Spleen (tissue), 11 donors: ENCODE results near the gene ASL. TPM values are rescaled to one million over a fixed set of nuclear protein-coding genes. Genes with fewer than 3 reads are reported as not detected.
A peak's percentile ranks its signal among the peaks of the same experiment; 100 is the strongest.

Experiments used
- DNase-seq: peaks from one replicate; pipeline ENCODE4 v3.0.0-alpha.2; 2020
- H3K27ac ChIP-seq, 8 donors: fragments of 200-600 bp; sonication (generic) in 7 of 8; 1 replicate in 4 of 8; 2 replicates in 4 of 8; pipeline versions ENCODE4 v1.5.0 to v1.8.0; 2016 to 2021; ENCODE audit warnings: inconsistent platforms in 4 of 8, mild to moderate bottlenecking in 4 of 8, moderate library complexity in 1 of 8
- H3K27me3 ChIP-seq, 7 donors: fragments of 200-600 bp; sonication (generic) in 6 of 7; replicated peaks in 1 of 7; 1 replicate in 4 of 7; 2 replicates in 3 of 7; pipeline versions ENCODE4 v1.5.0 to v1.8.0; 2016 to 2021; ENCODE audit warnings: inconsistent platforms in 3 of 7, mild to moderate bottlenecking in 1 of 7
- H3K36me3 ChIP-seq, 6 donors: fragments of 200-600 bp; sonication (generic) in 5 of 6; 1 replicate in 4 of 6; 2 replicates in 2 of 6; pipeline versions ENCODE4 v1.5.0 to v1.8.0; 2016 to 2021; ENCODE audit warnings: inconsistent platforms in 2 of 6
- H3K4me1 ChIP-seq, 6 donors: fragments of 200-600 bp; sonication (generic) in 5 of 6; 1 replicate in 3 of 6; 2 replicates in 3 of 6; pipeline versions ENCODE4 v1.5.0 to v1.8.0; 2016 to 2021; ENCODE audit warnings: inconsistent platforms in 3 of 6
- H3K4me3 ChIP-seq, 8 donors: fragments of 200-600 bp; sonication (generic) in 7 of 8; 1 replicate in 4 of 8; 2 replicates in 4 of 8; pipeline versions ENCODE4 v1.5.0 to v1.8.0; 2016 to 2021; ENCODE audit warnings: inconsistent platforms in 4 of 8, mild to moderate bottlenecking in 4 of 8, moderate library complexity in 2 of 8
- H3K9me3 ChIP-seq, 8 donors: fragments of 200-600 bp; sonication (generic) in 7 of 8; 1 replicate in 4 of 8; 2 replicates in 4 of 8; pipeline versions ENCODE4 v1.5.0 to v1.8.0; 2016 to 2021; ENCODE audit warnings: inconsistent platforms in 4 of 8
- POLR2A ChIP-seq, 3 donors: fragments of 450-650 bp; IDR thresholded peaks; one replicate each; pipeline ENCODE4 v1.5.1; 2017; ENCODE audit warnings: antibody characterized with exemption in 3 of 3, mild to moderate bottlenecking in 1 of 3
- POLR2AphosphoS5 ChIP-seq, 3 donors: sonication (generic); formaldehyde crosslinking; IDR thresholded peaks; one replicate each; pipeline ENCODE4 v1.5.1; 2017; ENCODE audit warnings: antibody characterized with exemption in 3 of 3
- WGBS, 5 donors: extraction: QIAGEN DNeasy Blood & Tissue Kit in 3 of 5; methylation state at CpG; one replicate each; pipeline versions ENCODE4 v1.1.5 to v1.1.7; 2013 to 2018; 5-methylcytosine and 5-hydroxymethylcytosine counted together
- intact Hi-C: fragments of 100-400 bp; cut with DNase I; formaldehyde crosslinking; loops from one replicate; pipeline ENCODE4 v1.15.0; 2023; ENCODE audit warnings: low total_unique reads
- polyA plus RNA-seq, 3 donors: library from polyadenylated mRNA; stranded (reverse); fragments of 200-250 nt; gene quantifications; one replicate each; pipeline ENCODE4 v1.2.1, GENCODE V29; 2013
- total RNA-seq, 7 donors: library from RNA; depleted of rRNA in 3 of 7; stranded (reverse); fragments of >200 nt in 3 of 7; fragmentation: NEBNext Ultra II Directional in 4 of 7; extraction: Animal tissue kit (Norgen Biotek cat#: 25700) in 4 of 7; gene quantifications; one replicate each; pipeline versions ENCODE4 v1.1.0 to v1.2.1, GENCODE V29; 2016 to 2021
- TF ChIP-seq, protein P1 (sequence below), 11 experiments: fragments of 200-600 bp in 7 of 11; fragments of 450-650 bp in 4 of 11; sonication (generic) in 4 of 11; IDR thresholded peaks in 8 of 11; conservative IDR thresholded peaks in 3 of 11; 1 replicate in 7 of 11; 2 replicates in 4 of 11; pipeline versions ENCODE4 v1.4.0 to v1.8.0; 2016 to 2021; ENCODE audit warnings: antibody characterized with exemption in 11 of 11, inconsistent platforms in 4 of 11, mild to moderate bottlenecking in 1 of 11
- donor health status: healthy with polysubstance abuse.
- donor health status: DM: no; HTN: no; CAD: no; lungs with moderate emphysema.
- donor health status: DM: no; HTN: no; CAD: no.
- donor health status: Bipolar disorder and iron deficiency.
- donor health status: healthy.
- donor health status: DM: no; HTN: no; CAD: no.
- donor health status: DM: yes; HTN: yes; CAD: no.

ASL gene
- total and polyA plus RNA-seq, 10 donors: 24.6 to 56.4 (median 40.1) TPM

DNA sequence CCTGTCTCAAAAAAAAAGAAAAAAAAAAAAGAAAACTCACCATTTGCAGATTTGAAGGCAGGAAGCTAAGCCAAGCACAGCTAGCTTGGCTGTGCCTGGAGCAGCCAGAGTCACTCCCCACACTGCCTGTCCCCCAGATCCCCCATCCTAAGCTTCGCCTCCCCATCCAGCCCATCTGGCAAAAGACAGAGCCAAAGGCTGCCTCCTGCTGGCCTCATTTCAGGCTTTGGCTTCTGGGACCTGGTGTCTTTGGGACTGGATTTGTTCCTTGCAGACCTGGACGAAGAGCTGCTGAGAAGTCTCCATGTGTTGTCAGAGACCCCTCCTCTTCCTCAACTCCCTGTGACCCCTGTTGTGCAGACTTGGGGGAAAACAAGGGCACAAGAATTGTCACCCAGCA is 8.1 kb downstream of the ASL start:
- H3K27me3 ChIP-seq: no peaks in the 10 kb centered on the region
- H3K4me1 ChIP-seq: no peaks in the 10 kb centered on the region
- H3K9me3 ChIP-seq: no peaks in the 10 kb centered on the region
- intact Hi-C loops: no loop called here
- 87 to 100% (median 89%) methylated on average over 2 of the region's 2 CpGs for WGBS, 5 donors
- TF ChIP-seq, protein P1, sequence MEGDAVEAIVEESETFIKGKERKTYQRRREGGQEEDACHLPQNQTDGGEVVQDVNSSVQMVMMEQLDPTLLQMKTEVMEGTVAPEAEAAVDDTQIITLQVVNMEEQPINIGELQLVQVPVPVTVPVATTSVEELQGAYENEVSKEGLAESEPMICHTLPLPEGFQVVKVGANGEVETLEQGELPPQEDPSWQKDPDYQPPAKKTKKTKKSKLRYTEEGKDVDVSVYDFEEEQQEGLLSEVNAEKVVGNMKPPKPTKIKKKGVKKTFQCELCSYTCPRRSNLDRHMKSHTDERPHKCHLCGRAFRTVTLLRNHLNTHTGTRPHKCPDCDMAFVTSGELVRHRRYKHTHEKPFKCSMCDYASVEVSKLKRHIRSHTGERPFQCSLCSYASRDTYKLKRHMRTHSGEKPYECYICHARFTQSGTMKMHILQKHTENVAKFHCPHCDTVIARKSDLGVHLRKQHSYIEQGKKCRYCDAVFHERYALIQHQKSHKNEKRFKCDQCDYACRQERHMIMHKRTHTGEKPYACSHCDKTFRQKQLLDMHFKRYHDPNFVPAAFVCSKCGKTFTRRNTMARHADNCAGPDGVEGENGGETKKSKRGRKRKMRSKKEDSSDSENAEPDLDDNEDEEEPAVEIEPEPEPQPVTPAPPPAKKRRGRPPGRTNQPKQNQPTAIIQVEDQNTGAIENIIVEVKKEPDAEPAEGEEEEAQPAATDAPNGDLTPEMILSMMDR (IDR thresholded peaks at IDR 0.05 in 8 of 11, conservative IDR thresholded peaks at IDR 0.05 in 3 of 11): no peak
- TF ChIP-seq POLR2A (IDR thresholded peaks at IDR 0.05) (no peak), POLR2AphosphoS5 (IDR thresholded peaks at IDR 0.05) (no peak)
- DNase-seq: peak; percentile 41
- peaks cover 0 to 98% (median 42%) of the 10 kb centered on the region in 6 donors for H3K36me3 ChIP-seq
- no peak overlapping the region for H3K27ac ChIP-seq
- H3K4me3 ChIP-seq: no peak overlapping the region

DNA sequence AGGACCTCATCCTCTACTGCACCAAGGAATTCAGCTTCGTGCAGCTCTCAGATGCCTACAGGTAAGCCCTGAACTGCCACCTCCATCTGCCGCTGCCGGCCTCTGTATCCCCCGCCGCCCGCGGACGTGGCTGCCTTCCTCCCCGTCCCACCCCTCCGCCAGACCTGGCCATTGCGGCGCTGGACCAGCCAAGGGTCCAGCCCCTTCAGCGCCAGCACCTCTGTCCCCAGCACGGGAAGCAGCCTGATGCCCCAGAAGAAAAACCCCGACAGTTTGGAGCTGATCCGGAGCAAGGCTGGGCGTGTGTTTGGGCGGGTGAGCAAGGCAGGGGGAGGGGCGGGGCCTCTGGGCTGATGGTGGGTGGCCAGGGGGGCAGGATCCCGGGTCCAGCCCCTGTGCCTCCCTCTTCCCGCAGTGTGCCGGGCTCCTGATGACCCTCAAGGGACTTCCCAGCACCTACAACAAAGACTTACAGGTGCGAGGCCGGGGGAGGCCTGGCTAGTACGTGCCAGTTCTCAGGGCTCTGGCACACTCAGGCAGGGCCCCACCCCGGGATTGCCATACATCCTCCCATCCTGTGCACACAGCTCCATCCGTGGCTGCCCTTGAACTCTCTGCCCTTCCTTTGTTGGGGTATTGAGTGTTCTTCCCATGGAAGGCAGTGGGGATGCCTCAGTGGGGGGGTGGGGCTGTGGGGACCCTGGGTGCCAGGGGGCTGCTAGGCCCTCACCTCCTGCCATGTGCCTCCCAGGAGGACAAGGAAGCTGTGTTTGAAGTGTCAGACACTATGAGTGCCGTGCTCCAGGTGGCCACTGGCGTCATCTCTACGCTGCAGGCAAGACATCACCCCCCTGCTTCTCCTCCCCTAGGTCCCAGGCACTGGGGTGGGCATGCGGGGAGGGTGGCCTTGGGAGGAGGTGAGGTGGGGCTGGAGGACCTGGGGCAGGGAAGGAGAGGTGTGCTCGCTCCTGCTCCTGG is 13.5 kb downstream of the ASL start:
- H3K27ac ChIP-seq: peak overlapping the region in 1 of 8 donors; percentile 24
- H3K4me3 ChIP-seq: no peak overlapping the region
- WGBS, 5 donors: 83 to 94% (median 87%) methylated on average over 23 to 32 of the region's 32 CpGs
- H3K9me3 ChIP-seq: no peaks in the 10 kb centered on the region
- DNase-seq: no peak
- peaks cover 0 to 94% (median 34%) of the 10 kb centered on the region in 6 donors for H3K36me3 ChIP-seq
- no peaks in the 10 kb centered on the region for H3K4me1 ChIP-seq
- intact Hi-C loops: no loop called here
- TF ChIP-seq POLR2AphosphoS5 (IDR thresholded peaks at IDR 0.05) (peak in 1 of 3 donors; percentile 17), POLR2A (IDR thresholded peaks at IDR 0.05) (no peak)
- no peaks in the 10 kb centered on the region for H3K27me3 ChIP-seq

DNA sequence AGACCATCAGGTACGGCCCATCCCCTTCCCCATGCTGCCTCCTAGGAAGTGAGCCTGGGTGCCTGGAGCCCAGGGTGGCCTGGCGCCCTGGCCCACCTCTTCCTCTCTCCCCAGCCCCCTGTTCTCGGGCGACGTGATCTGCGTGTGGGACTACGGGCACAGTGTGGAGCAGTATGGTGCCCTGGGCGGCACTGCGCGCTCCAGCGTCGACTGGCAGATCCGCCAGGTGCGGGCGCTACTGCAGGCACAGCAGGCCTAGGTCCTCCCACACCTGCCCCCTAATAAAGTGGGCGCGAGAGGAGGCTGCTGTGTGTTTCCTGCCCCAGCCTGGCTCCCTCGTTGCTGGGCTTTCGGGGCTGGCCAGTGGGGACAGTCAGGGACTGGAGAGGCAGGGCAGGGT is 17.0 kb downstream of the ASL start:
- TF ChIP-seq POLR2A (IDR thresholded peaks at IDR 0.05) (no peak), POLR2AphosphoS5 (IDR thresholded peaks at IDR 0.05) (peak in 1 of 3 donors; percentile 52)
- Histone ChIP-seq H3K4me3 (no peak overlapping the region), H3K36me3 (peaks cover 0 to 64% (median 10%) of the 10 kb centered on the region in 6 donors), H3K27me3 (no peaks in the 10 kb centered on the region), H3K4me1 (no peaks in the 10 kb centered on the region), H3K27ac (no peak overlapping the region), H3K9me3 (no peaks in the 10 kb centered on the region)
- 95 to 99% (median 97%) methylated on average over 11 to 19 of the region's 19 CpGs for WGBS, 5 donors
- intact Hi-C loops: no loop called here
- no peak for DNase-seq

DNA sequence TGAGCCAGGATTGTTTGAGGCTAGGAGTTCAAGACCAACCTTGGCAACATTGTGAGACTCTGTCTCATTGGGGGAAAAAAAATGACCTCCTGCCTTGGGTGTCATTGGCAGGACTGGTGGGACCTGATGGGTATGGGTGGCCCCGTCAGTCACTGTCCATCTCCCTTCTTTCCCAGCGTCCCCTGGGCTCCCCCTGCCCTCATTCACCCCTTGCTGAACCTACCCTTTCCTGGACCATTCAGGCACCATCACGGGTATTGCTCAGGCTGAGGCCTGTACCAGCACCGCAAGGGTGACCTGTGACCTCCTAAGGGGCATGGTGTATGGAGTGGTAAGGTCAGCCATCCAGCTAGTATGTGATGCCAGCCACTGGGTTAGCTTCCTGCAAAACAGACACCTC is 19.4 kb downstream of the ASL start:
- DNase-seq: no peak
- H3K4me1 ChIP-seq: peaks cover 0 to 7% (median 5%) of the 10 kb centered on the region in 6 donors
- intact Hi-C loops: no loop called here
- H3K27ac ChIP-seq: no peak overlapping the region
- H3K36me3 ChIP-seq: peaks cover 0 to 42% (median 9%) of the 10 kb centered on the region in 6 donors
- 89 to 99% (median 93%) methylated on average over 3 to 4 of the region's 4 CpGs for WGBS, 5 donors
- no peak for TF ChIP-seq POLR2A (IDR thresholded peaks at IDR 0.05)
- TF ChIP-seq POLR2AphosphoS5 (IDR thresholded peaks at IDR 0.05): no peak
- TF ChIP-seq, protein P1 (IDR thresholded peaks at IDR 0.05 in 8 of 11, conservative IDR thresholded peaks at IDR 0.05 in 3 of 11): no peak
- no peaks in the 10 kb centered on the region for H3K9me3 ChIP-seq
- no peak overlapping the region for H3K4me3 ChIP-seq
- no peaks in the 10 kb centered on the region for H3K27me3 ChIP-seq

DNA sequence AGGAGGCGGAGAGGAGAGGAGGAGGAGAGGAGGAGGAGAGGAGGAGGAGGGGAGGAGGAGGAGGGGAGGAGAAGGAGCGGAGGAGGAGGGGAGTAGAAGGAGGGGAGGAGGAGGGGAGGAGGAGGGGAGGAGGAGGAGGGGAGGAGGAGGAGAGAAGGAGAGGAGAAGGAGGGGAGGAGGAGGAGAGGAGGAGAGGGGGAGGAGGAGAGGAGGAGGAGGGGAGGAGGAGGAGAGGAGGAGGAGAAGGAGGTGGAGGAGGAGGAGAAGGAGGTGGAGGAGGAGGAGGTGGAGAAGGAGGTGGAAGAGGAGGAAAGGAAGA is 23.6 kb downstream of the ASL start:
- H3K27ac ChIP-seq: peak overlapping the region in 3 of 8 donors; percentile 75 to 83 (median 77)
- H3K9me3 ChIP-seq: no peaks in the 10 kb centered on the region
- peaks cover 0 to 6% (median 0%) of the 10 kb centered on the region in 6 donors for H3K36me3 ChIP-seq
- no peak overlapping the region for H3K4me3 ChIP-seq
- TF ChIP-seq POLR2AphosphoS5 (IDR thresholded peaks at IDR 0.05): no peak
- TF ChIP-seq POLR2A (IDR thresholded peaks at IDR 0.05): no peak
- TF ChIP-seq, protein P1 (IDR thresholded peaks at IDR 0.05 in 8 of 11, conservative IDR thresholded peaks at IDR 0.05 in 3 of 11): no peak
- intact Hi-C loops: no loop called here
- H3K4me1 ChIP-seq: peaks cover 0 to 16% (median 13%) of the 10 kb centered on the region in 6 donors
- no peaks in the 10 kb centered on the region for H3K27me3 ChIP-seq
- DNase-seq: no peak
- WGBS, 5 donors: 67 to 87% methylated on average over 1 to 2 of the region's 2 CpGs; no CpG with 5 or more reads in 3 of the 5 donors
